Left ventricle myocardium inferior (tissue), 1 donor: ENCODE results near the gene PRRC1. TPM values are rescaled to one million over a fixed set of nuclear protein-coding genes. Genes with fewer than 3 reads are reported as not detected.

Source experiments
- DNase-seq: peaks from one replicate; pipeline ENCODE4 v3.0.0-alpha.2; 2020
- H3K27ac ChIP-seq: fragments of 200-600 bp; replicated peaks from 2 replicates; pipeline ENCODE4 v1.8.0; 2021
- H3K27me3 ChIP-seq: fragments of 200-600 bp; 2 replicates; pipeline ENCODE4 v1.8.0; 2021; ENCODE audit warnings: low read depth
- H3K36me3 ChIP-seq: fragments of 200-600 bp; 2 replicates; pipeline ENCODE4 v1.8.0; 2021
- H3K4me1 ChIP-seq: fragments of 200-600 bp; 2 replicates; pipeline ENCODE4 v1.8.0; 2021
- H3K4me3 ChIP-seq: fragments of 200-600 bp; 2 replicates; pipeline ENCODE4 v1.8.0; 2021; ENCODE audit warnings: mild to moderate bottlenecking, moderate library complexity
- H3K9me3 ChIP-seq: fragments of 200-600 bp; replicated peaks from 2 replicates; pipeline ENCODE4 v1.8.0; 2021
- CTCF ChIP-seq: fragments of 200-600 bp; IDR thresholded peaks from 2 replicates; pipeline ENCODE4 v1.8.0; 2021; ENCODE audit warnings: antibody characterized with exemption, mild to moderate bottlenecking, borderline replicate concordance
- intact Hi-C: fragments of 100-400 bp; cut with micrococcal nuclease; formaldehyde crosslinking; loops from one replicate; pipeline ENCODE4 v1.11.0; 2022
- total RNA-seq: library from RNA; stranded (reverse); fragmentation: NEBNext Ultra II Directional; extraction: Animal tissue kit (Norgen Biotek cat#: 25700); gene quantifications from one replicate; pipeline ENCODE4 v1.2.1, GENCODE V29; 2021
- donor health status: DM: no; HTN: yes; CAD: no; lungs with severe emphysema.

The PRRC1 gene
- total RNA-seq, 1 donor from 2014 or later, result 19.6 TPM

DNA sequence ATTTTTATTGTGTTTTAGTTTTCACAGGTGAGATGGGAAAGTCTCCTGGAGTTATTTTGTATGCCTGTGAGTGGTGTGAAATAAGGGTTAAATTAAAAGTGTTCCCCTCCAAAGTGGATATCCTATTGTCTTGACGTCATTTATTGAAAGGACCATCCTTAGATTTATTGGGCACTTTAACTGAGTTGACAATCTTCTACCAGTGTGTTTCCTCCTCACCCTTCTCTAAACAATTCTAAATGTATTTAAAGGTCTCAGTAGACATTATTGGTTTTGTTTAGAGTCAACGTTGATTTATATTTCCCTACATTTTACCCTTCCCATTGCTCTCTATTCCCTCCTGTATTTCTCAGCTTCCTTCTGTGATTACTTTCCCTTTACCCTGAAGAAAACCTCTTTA, 40.8 kb downstream of the PRRC1 start:
- TF ChIP-seq CTCF, result no peak
- H3K36me3 ChIP-seq, result peaks cover 9% of the 10 kb centered on the region

DNA sequence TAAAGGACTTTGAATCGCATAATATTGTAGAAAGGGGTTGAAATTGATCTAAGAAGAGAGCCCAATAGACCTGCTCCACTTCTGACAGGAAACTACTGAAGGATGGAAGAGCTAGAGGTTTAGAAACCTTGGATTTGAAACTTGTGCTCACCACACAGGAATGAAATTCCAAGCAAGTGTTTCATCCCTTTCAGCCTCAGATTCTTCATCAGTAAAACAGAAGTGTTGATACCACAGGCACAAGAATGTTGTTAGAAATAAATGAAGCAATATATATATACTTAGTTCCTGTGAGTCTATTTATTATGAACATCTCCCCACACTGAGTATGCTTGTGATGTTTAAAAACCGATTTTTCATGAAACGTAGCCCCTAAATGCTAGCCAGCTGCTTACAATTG, 43.8 kb downstream of the PRRC1 start:
- DNase-seq, result no peak
- Histone ChIP-seq H3K9me3 (no peaks in the 10 kb centered on the region), H3K4me1 (no peaks in the 10 kb centered on the region), H3K27ac (no peak overlapping the region), H3K4me3 (no peak overlapping the region), H3K27me3 (no peaks in the 10 kb centered on the region), H3K36me3 (no peaks in the 10 kb centered on the region)
- no peak for TF ChIP-seq CTCF
- intact Hi-C loops, result loop anchor here (5.0 to 10.0 kb wide), 2 partner anchors 184 to 641 kb away; no protein-coding TSS in a partner anchor

More for the DNA sequence above, 40.8 kb downstream of the PRRC1 start:
- Histone ChIP-seq H3K27me3 (no peaks in the 10 kb centered on the region), H3K4me3 (no peak overlapping the region), H3K4me1 (no peaks in the 10 kb centered on the region), H3K9me3 (no peaks in the 10 kb centered on the region), H3K27ac (no peak overlapping the region)
- DNase-seq, result no peak
- intact Hi-C loops, result no loop called here

- H3K4me1 ChIP-seq, result no peaks in the 10 kb centered on the region
These were observed 44.8 kb downstream of the PRRC1 start for GRCh38 chr5:127562252-127562651.

DNA sequence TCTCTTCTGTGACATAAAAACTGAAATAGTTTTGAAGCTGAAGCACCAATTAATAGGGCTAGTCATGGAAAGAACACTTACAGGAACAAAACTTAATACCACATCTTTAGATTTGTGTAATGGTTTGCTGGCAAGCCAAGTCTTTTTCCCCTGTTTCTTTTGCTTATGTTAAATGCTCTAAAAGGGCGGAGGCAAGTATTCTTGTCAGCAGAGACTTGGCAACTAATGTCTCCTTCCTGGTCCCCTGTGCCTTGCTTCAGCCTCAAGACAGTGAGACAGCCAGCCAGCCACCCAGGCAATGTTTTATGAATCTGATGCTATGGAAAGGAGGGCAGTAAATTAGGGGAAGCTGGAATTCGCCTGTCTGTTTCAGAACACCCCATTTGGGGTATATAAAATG, 45.7 kb downstream of the PRRC1 start:
- H3K27ac ChIP-seq, result no peak overlapping the region

More at GRCh38 chr5:127562252-127562651, 44.8 kb downstream of the PRRC1 start:
- no peak overlapping the region for H3K27ac ChIP-seq
- intact Hi-C loops, result loop anchor here (5.0 to 10.0 kb wide), 2 partner anchors 183 to 640 kb away; no protein-coding TSS in a partner anchor
- no peaks in the 10 kb centered on the region for H3K27me3 ChIP-seq
- H3K9me3 ChIP-seq, result no peaks in the 10 kb centered on the region
- DNase-seq, result no peak
- H3K36me3 ChIP-seq, result no peaks in the 10 kb centered on the region
- TF ChIP-seq CTCF, result peak; percentile 53
- no peak overlapping the region for H3K4me3 ChIP-seq

GRCh38 chr5:127564002-127564769, 46.7 kb downstream of the PRRC1 start:
- H3K27ac ChIP-seq, result no peak overlapping the region
- peaks cover 2% of the 10 kb centered on the region for H3K27me3 ChIP-seq
- H3K4me1 ChIP-seq, result no peaks in the 10 kb centered on the region
- intact Hi-C loops, result loop anchor here (5.0 to 10.0 kb wide), 2 partner anchors 181 to 638 kb away; no protein-coding TSS in a partner anchor
- peak; percentile 78 for TF ChIP-seq CTCF
- H3K36me3 ChIP-seq, result no peaks in the 10 kb centered on the region
- H3K4me3 ChIP-seq, result no peak overlapping the region
- DNase-seq, result no peak
- no peaks in the 10 kb centered on the region for H3K9me3 ChIP-seq

More for the DNA sequence above, 45.7 kb downstream of the PRRC1 start:
- H3K9me3 ChIP-seq, result no peaks in the 10 kb centered on the region
- no peaks in the 10 kb centered on the region for H3K36me3 ChIP-seq
- intact Hi-C loops, result loop anchor here (5.0 to 10.0 kb wide), 2 partner anchors 182 to 639 kb away; no protein-coding TSS in a partner anchor
- no peaks in the 10 kb centered on the region for H3K4me1 ChIP-seq
- no peak for TF ChIP-seq CTCF
- H3K4me3 ChIP-seq, result no peak overlapping the region
- H3K27me3 ChIP-seq, result no peaks in the 10 kb centered on the region
- no peak for DNase-seq
